OCI-LY1 (cell line): ENCODE measurements around the gene KCNMB1.

Experiments used
- H2AFZ ChIP-seq: fragments of 200-600 bp; sonication (generic), shearing (Covaris generic); 2 replicates; pipeline ENCODE4 v1.6.0; 2014; ENCODE audit warnings: antibody characterized with exemption, mild to moderate bottlenecking, low read length
- H3F3A ChIP-seq: fragments of 200-600 bp; sonication (generic), shearing (Covaris generic); 2 replicates; pipeline ENCODE4 v1.6.0; 2014; ENCODE audit warnings: mild to moderate bottlenecking, antibody characterized with exemption, low read length, moderate library complexity; ENCODE audit not compliant: insufficient read depth
- H3K27ac ChIP-seq: fragments of 200-600 bp; sonication (generic); 2 replicates; pipeline ENCODE4 v1.5.1; 2014; ENCODE audit warnings: low read length, mixed run types, mild to moderate bottlenecking, low read depth; ENCODE audit not compliant: poor library complexity, severe bottlenecking
- H3K27me3 ChIP-seq: fragments of 200-600 bp; sonication (generic); 2 replicates; pipeline ENCODE4 v1.6.0; 2014; ENCODE audit warnings: antibody characterized with exemption, mild to moderate bottlenecking, low read length, moderate library complexity; ENCODE audit not compliant: insufficient read depth
- H3K36me3 ChIP-seq: fragments of 200-600 bp; sonication (generic); 2 replicates; pipeline ENCODE4 v1.6.1; 2014; ENCODE audit warnings: mild to moderate bottlenecking, antibody characterized with exemption, low read length, moderate library complexity, mixed read lengths; ENCODE audit not compliant: insufficient read depth
- H3K4me1 ChIP-seq: fragments of 200-600 bp; sonication (generic); 2 replicates; pipeline ENCODE4 v1.5.1; 2014; ENCODE audit warnings: mild to moderate bottlenecking, low read length, moderate library complexity; ENCODE audit not compliant: insufficient read depth, severe bottlenecking
- H3K4me2 ChIP-seq: fragments of 200-600 bp; sonication (generic), shearing (Covaris generic); 2 replicates; pipeline ENCODE4 v1.6.1; 2014; ENCODE audit warnings: low read length
- H3K4me3 ChIP-seq: fragments of 200-600 bp; sonication (generic); 2 replicates; pipeline ENCODE4 v1.5.1; 2014; ENCODE audit warnings: low read length, low read depth, mild to moderate bottlenecking, mixed read lengths; ENCODE audit not compliant: poor library complexity, severe bottlenecking
- H3K79me2 ChIP-seq: fragments of 200-600 bp; shearing (Covaris generic); 2 replicates; pipeline ENCODE4 v1.6.1; 2016; ENCODE audit warnings: mixed run types, low read length, mixed read lengths; ENCODE audit not compliant: insufficient read depth
- H3K9ac ChIP-seq: fragments of 200-600 bp; sonication (generic), shearing (Covaris generic); 2 replicates; pipeline ENCODE4 v1.6.1; 2014; ENCODE audit warnings: mild to moderate bottlenecking, low read length, mixed read lengths
- H3K9me2 ChIP-seq: fragments of 200-600 bp; sonication (generic), shearing (Covaris generic); 2 replicates; pipeline ENCODE4 v1.6.1; 2014; ENCODE audit warnings: low read depth, mild to moderate bottlenecking, low read length, mixed read lengths
- H3K9me3 ChIP-seq: fragments of 200-600 bp; shearing (Covaris generic); 2 replicates; pipeline ENCODE4 v1.6.1; 2014; ENCODE audit warnings: low read length, mixed read lengths
- H4K20me1 ChIP-seq: fragments of 200-600 bp; sonication (generic), shearing (Covaris generic); 2 replicates; pipeline ENCODE4 v1.6.0; 2016; ENCODE audit warnings: mild to moderate bottlenecking, low read length; ENCODE audit not compliant: insufficient read depth
- CTCF ChIP-seq: fragments of 200-600 bp; sonication (generic), shearing (Covaris generic); IDR thresholded peaks from 2 replicates; pipeline ENCODE4 v1.5.1; 2017; ENCODE audit warnings: mild to moderate bottlenecking, antibody characterized with exemption, low read length, moderate library complexity, mixed read lengths
- EZH2 ChIP-seq: fragments of 200-600 bp; sonication (generic), shearing (Covaris generic); IDR thresholded peaks from 2 replicates; pipeline ENCODE4 v1.8.0; 2017; ENCODE audit warnings: borderline replicate concordance, mixed run types, mild to moderate bottlenecking, antibody characterized with exemption, low read length, moderate library complexity, mixed read lengths

The KCNMB1 gene

GRCh38 chr5:170410401-170410800 lies 21.2 kb upstream of the KCNMB1 start:
- H2AFZ ChIP-seq: no peak overlapping the region
- no peaks in the 10 kb centered on the region for H3K27me3 ChIP-seq
- H3F3A ChIP-seq: no peaks in the 10 kb centered on the region
- H3K9me3 ChIP-seq: no peaks in the 10 kb centered on the region
- TF ChIP-seq EZH2: no peak
- no peak for TF ChIP-seq CTCF
- no peak overlapping the region for H3K27ac ChIP-seq
- H4K20me1 ChIP-seq: no peaks in the 10 kb centered on the region
- no peaks in the 10 kb centered on the region for H3K36me3 ChIP-seq
- H3K9ac ChIP-seq: no peak overlapping the region
- no peaks in the 10 kb centered on the region for H3K4me1 ChIP-seq
- no peak overlapping the region for H3K4me2 ChIP-seq
- no peaks in the 10 kb centered on the region for H3K79me2 ChIP-seq
- H3K4me3 ChIP-seq: no peak overlapping the region
- no peaks in the 10 kb centered on the region for H3K9me2 ChIP-seq

GRCh38 chr5:170408877-170409660 lies 19.9 kb upstream of the KCNMB1 start:
- H3K4me2 ChIP-seq: no peak overlapping the region
- H3K9ac ChIP-seq: no peak overlapping the region
- no peak overlapping the region for H3K27ac ChIP-seq

GRCh38 chr5:170408226-170408625 lies 19.1 kb upstream of the KCNMB1 start:
- Histone ChIP-seq H3K9me2 (no peaks in the 10 kb centered on the region), H3K27me3 (no peaks in the 10 kb centered on the region), H3K4me1 (no peaks in the 10 kb centered on the region), H3F3A (no peaks in the 10 kb centered on the region), H4K20me1 (no peaks in the 10 kb centered on the region), H3K4me3 (no peak overlapping the region), H3K36me3 (no peaks in the 10 kb centered on the region), H3K27ac (no peak overlapping the region), H3K9ac (no peak overlapping the region), H3K4me2 (no peak overlapping the region), H2AFZ (no peak overlapping the region), H3K9me3 (no peaks in the 10 kb centered on the region), H3K79me2 (no peaks in the 10 kb centered on the region)
- no peak for TF ChIP-seq EZH2
- TF ChIP-seq CTCF: no peak

More at GRCh38 chr5:170408877-170409660, 19.9 kb upstream of the KCNMB1 start:
- H3K27me3 ChIP-seq: no peaks in the 10 kb centered on the region
- no peaks in the 10 kb centered on the region for H3K9me3 ChIP-seq
- H3K4me3 ChIP-seq: no peak overlapping the region
- no peaks in the 10 kb centered on the region for H3K79me2 ChIP-seq
- TF ChIP-seq CTCF (no peak), EZH2 (no peak)
- no peak overlapping the region for H2AFZ ChIP-seq
- no peaks in the 10 kb centered on the region for H3K4me1 ChIP-seq
- H3K36me3 ChIP-seq: no peaks in the 10 kb centered on the region
- no peaks in the 10 kb centered on the region for H3K9me2 ChIP-seq
- H3F3A ChIP-seq: no peaks in the 10 kb centered on the region
- no peaks in the 10 kb centered on the region for H4K20me1 ChIP-seq
